HG03439 (cell line): Measurements from ENCODE around the gene NBAS.

Experiments
- ATAC-seq: cut with Tn5 transposase; IDR thresholded peaks from one replicate; pipeline ENCODE4 v1.9.1; 2021; ENCODE audit warnings: mild to moderate bottlenecking, moderate library complexity; ENCODE audit not compliant: unreplicated experiment

Gene NBAS

GRCh38 chr2:15154297-15154696, 406.8 kb downstream of the NBAS start:
- no peak for ATAC-seq

- no peak for ATAC-seq
These were observed 408.8 kb downstream of the NBAS start for GRCh38 chr2:15152382-15152781.

GRCh38 chr2:15149063-15149462, 412.1 kb downstream of the NBAS start:
- no peak for ATAC-seq

- no peak for ATAC-seq
These were observed 413.5 kb downstream of the NBAS start for GRCh38 chr2:15147591-15147990.

- ATAC-seq = no peak
These were observed 414.2 kb downstream of the NBAS start for GRCh38 chr2:15146960-15147359.

- no peak for ATAC-seq
These were observed 415.2 kb downstream of the NBAS start for GRCh38 chr2:15145919-15146318.

GRCh38 chr2:15145046-15145817, 415.9 kb downstream of the NBAS start:
- no peak for ATAC-seq

- ATAC-seq = peak; percentile 100
These were observed 419.0 kb downstream of the NBAS start for GRCh38 chr2:15142069-15142689.

- no peak for ATAC-seq
These were observed 419.9 kb downstream of the NBAS start for GRCh38 chr2:15141211-15141610.

GRCh38 chr2:15136639-15137038, 424.5 kb downstream of the NBAS start:
- ATAC-seq = no peak

GRCh38 chr2:15134957-15135356, 426.2 kb downstream of the NBAS start:
- ATAC-seq = no peak

- ATAC-seq = no peak
These were observed 427.7 kb downstream of the NBAS start for GRCh38 chr2:15133461-15133860.

GRCh38 chr2:15128846-15129245, 432.3 kb downstream of the NBAS start:
- no peak for ATAC-seq

GRCh38 chr2:15127876-15128275, 433.3 kb downstream of the NBAS start:
- no peak for ATAC-seq

- no peak for ATAC-seq
These were observed 433.8 kb downstream of the NBAS start for GRCh38 chr2:15127301-15127700.

GRCh38 chr2:15126373-15126772, 434.8 kb downstream of the NBAS start:
- no peak for ATAC-seq

- ATAC-seq = no peak
These were observed 438.2 kb downstream of the NBAS start for GRCh38 chr2:15122915-15123314.

GRCh38 chr2:15120631-15121030, 440.5 kb downstream of the NBAS start:
- no peak for ATAC-seq

- ATAC-seq = no peak
These were observed 441.4 kb downstream of the NBAS start for GRCh38 chr2:15119722-15120175.

GRCh38 chr2:15117409-15118050, 443.6 kb downstream of the NBAS start:
- ATAC-seq = no peak
